ENCODE results near the gene LDLRAD2. TPM values are rescaled to one million over a fixed set of nuclear protein-coding genes. Genes with fewer than 3 reads are reported as not detected.

Gene LDLRAD2
- total RNA-seq, 1 experiment from 2014 or later, result not detected

DNA sequence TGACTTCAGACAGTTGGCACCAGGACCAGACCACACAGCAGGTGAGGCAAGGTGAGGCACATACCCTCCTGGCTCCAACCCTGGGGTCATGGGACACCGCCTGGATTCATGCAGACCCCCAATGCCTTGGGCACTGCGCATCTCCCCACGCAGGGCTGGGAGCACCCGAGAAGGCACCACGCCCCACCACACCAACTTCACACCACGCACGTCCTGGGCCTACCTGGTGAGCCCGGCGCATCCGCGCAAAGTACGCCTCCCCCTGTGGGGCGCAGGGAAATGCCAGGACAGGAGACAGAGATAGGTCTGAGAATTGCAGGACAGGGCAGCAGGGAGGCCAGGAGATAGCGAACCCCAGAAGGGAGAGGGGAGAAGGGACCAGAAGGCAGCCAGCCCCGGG is 58.5 kb downstream of the LDLRAD2 start:
- Histone ChIP-seq H3K36me3 (ENCODE audit: control insufficient read depth, insufficient read depth, low read length) (peaks cover 2% of the 10 kb centered on the region; the same call in 1 of the 2 replicates), H3K27me3 (ENCODE audit: control insufficient read depth, insufficient read depth, low read length) (no peaks in the 10 kb centered on the region), H3K4me3 (ENCODE audit: low read depth in 2 of 2, low read length in 2 of 2) (no peak overlapping the region), H3K4me1 (ENCODE audit: control insufficient read depth, insufficient read depth, low read length) (peaks cover 14% of the 10 kb centered on the region), H3K27ac (ENCODE audit: low read length) (no peak overlapping the region), H3K9me3 (ENCODE audit: control insufficient read depth, insufficient read depth, low read depth, low read length) (no peaks in the 10 kb centered on the region)
- no TSS peak for BruUV-seq (replicated peaks)
- ChIA-PET CTCF (no interaction called here), POLR2A (no interaction called here)
- TF ChIP-seq, protein P1, sequence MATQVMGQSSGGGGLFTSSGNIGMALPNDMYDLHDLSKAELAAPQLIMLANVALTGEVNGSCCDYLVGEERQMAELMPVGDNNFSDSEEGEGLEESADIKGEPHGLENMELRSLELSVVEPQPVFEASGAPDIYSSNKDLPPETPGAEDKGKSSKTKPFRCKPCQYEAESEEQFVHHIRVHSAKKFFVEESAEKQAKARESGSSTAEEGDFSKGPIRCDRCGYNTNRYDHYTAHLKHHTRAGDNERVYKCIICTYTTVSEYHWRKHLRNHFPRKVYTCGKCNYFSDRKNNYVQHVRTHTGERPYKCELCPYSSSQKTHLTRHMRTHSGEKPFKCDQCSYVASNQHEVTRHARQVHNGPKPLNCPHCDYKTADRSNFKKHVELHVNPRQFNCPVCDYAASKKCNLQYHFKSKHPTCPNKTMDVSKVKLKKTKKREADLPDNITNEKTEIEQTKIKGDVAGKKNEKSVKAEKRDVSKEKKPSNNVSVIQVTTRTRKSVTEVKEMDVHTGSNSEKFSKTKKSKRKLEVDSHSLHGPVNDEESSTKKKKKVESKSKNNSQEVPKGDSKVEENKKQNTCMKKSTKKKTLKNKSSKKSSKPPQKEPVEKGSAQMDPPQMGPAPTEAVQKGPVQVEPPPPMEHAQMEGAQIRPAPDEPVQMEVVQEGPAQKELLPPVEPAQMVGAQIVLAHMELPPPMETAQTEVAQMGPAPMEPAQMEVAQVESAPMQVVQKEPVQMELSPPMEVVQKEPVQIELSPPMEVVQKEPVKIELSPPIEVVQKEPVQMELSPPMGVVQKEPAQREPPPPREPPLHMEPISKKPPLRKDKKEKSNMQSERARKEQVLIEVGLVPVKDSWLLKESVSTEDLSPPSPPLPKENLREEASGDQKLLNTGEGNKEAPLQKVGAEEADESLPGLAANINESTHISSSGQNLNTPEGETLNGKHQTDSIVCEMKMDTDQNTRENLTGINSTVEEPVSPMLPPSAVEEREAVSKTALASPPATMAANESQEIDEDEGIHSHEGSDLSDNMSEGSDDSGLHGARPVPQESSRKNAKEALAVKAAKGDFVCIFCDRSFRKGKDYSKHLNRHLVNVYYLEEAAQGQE (IDR thresholded peaks at IDR 0.05; ENCODE audit: insufficient read depth in 1 of 2, low read depth in 2 of 2, low read length in 1 of 2), result no peak
- TF ChIP-seq, protein P2, sequence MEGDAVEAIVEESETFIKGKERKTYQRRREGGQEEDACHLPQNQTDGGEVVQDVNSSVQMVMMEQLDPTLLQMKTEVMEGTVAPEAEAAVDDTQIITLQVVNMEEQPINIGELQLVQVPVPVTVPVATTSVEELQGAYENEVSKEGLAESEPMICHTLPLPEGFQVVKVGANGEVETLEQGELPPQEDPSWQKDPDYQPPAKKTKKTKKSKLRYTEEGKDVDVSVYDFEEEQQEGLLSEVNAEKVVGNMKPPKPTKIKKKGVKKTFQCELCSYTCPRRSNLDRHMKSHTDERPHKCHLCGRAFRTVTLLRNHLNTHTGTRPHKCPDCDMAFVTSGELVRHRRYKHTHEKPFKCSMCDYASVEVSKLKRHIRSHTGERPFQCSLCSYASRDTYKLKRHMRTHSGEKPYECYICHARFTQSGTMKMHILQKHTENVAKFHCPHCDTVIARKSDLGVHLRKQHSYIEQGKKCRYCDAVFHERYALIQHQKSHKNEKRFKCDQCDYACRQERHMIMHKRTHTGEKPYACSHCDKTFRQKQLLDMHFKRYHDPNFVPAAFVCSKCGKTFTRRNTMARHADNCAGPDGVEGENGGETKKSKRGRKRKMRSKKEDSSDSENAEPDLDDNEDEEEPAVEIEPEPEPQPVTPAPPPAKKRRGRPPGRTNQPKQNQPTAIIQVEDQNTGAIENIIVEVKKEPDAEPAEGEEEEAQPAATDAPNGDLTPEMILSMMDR (IDR thresholded peaks at IDR 0.05), result no peak
- no peak for TF ChIP-seq SIN3A (IDR thresholded peaks at IDR 0.05; ENCODE audit: borderline replicate concordance, insufficient read depth, low read depth, low read length)
- TF ChIP-seq TCF7L2 (IDR thresholded peaks at IDR 0.05; ENCODE audit: low read depth, low read length), result no peak
- TF ChIP-seq POLR2AphosphoS5 (IDR thresholded peaks at IDR 0.05; ENCODE audit: low read depth, low read length), result no peak
- in situ Hi-C loops (cut with HindIII; ENCODE audit: low pct_unique_long_range_greater_than_20kb, low sequenced_read_pairs) (no loop called here), intact Hi-C loops (cut with micrococcal nuclease; ENCODE audit: unreplicated experiment) (no loop called here)
- DNase-seq (ENCODE audit: low read depth, low spot score) (no peak), ATAC-seq (no peak)

DNA sequence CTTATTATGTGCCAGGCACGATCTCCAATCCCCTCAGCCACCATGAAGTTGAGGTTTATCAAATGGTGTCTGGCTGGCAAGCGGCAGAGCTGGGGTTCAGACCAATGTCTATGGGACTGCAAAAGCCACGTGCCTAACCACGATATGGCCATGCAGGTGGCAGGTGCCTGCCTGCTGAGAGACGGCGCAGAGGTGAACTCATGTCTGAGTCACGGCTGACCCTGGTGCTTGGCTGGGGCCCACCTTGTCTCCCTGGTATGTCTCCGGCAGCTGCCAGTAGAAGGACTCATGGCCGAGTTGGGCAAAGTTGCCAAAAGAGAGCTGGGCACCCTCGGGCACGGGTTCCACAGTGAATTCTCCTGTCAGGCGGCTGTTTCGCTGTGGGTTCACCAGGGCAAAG is 59.9 kb downstream of the LDLRAD2 start:
- Histone ChIP-seq H3K27me3 (ENCODE audit: control insufficient read depth, insufficient read depth, low read length) (no peaks in the 10 kb centered on the region), H3K4me1 (ENCODE audit: control insufficient read depth, insufficient read depth, low read length) (peaks cover 14% of the 10 kb centered on the region), H3K36me3 (ENCODE audit: control insufficient read depth, insufficient read depth, low read length) (peaks cover 2% of the 10 kb centered on the region; the same call in 1 of the 2 replicates), H3K4me3 (ENCODE audit: low read depth in 2 of 2, low read length in 2 of 2) (no peak overlapping the region), H3K9me3 (ENCODE audit: control insufficient read depth, insufficient read depth, low read depth, low read length) (no peaks in the 10 kb centered on the region), H3K27ac (ENCODE audit: low read length) (no peak overlapping the region)
- no TSS peak for BruUV-seq (replicated peaks)
- DNase-seq (ENCODE audit: low read depth, low spot score) (no peak), ATAC-seq (no peak)
- intact Hi-C loops (cut with micrococcal nuclease; ENCODE audit: unreplicated experiment) (no loop called here), in situ Hi-C loops (cut with HindIII; ENCODE audit: low pct_unique_long_range_greater_than_20kb, low sequenced_read_pairs) (no loop called here)
- ChIA-PET POLR2A (interaction anchor here (0.6 kb wide), 1 partner anchor 238 kb away, joined by 4 read pairs; no protein-coding TSS in a partner anchor), CTCF (no interaction called here)
- TF ChIP-seq POLR2AphosphoS5 (IDR thresholded peaks at IDR 0.05; ENCODE audit: low read depth, low read length), result no peak
- no peak for TF ChIP-seq TCF7L2 (IDR thresholded peaks at IDR 0.05; ENCODE audit: low read depth, low read length)
- TF ChIP-seq SIN3A (IDR thresholded peaks at IDR 0.05; ENCODE audit: borderline replicate concordance, insufficient read depth, low read depth, low read length), result no peak
- TF ChIP-seq, protein P1 (IDR thresholded peaks at IDR 0.05; ENCODE audit: insufficient read depth in 1 of 2, low read depth in 2 of 2, low read length in 1 of 2), result no peak
- TF ChIP-seq, protein P2 (IDR thresholded peaks at IDR 0.05), result no peak

Data from Panc1 (cell line).